Endothelial cell of umbilical vein (primary cell): Measurements from ENCODE around the gene USP35. TPM values are rescaled to one million over a fixed set of nuclear protein-coding genes. Genes with fewer than 3 reads are reported as not detected.
A peak's percentile ranks its signal among the peaks of the same experiment; 100 is the strongest.

Source experiments
- BruUV-seq: library from RNA; stranded (reverse); fragments of 400-500 nt; replicated peaks from 2 replicates; lab custom pipeline; 2021; lab: Mats Ljungman, UMichigan
- CTCF ChIA-PET: fragments of 300-600, 350-600 bp; sonication (Branson Sonifier 250); formaldehyde crosslinking; loops from one replicate; lab custom pipeline; 2021; ENCODE audit warnings: antibody characterized with exemption, inconsistent platforms; lab: Charles Lee
- POLR2A ChIA-PET: fragments of 300-600, 350-600 bp; sonication (Branson Sonifier 250); formaldehyde crosslinking; loops from one replicate; lab custom pipeline; 2021; ENCODE audit warnings: antibody characterized with exemption, inconsistent platforms; lab: Charles Lee
- DNase-seq: peaks from one replicate; pipeline ENCODE4 v3.0.0-alpha.2; 2011; ENCODE audit warnings: low read depth, low spot score
- FAIRE-seq: peaks from 2 replicates; lab custom pipeline; 2011; peaks lifted over from hg19 to GRCh38; lab: Jason Lieb, UNC
- H2AFZ ChIP-seq: 2 replicates; pipeline ENCODE4 v1.6.0; 2012; ENCODE audit warnings: low read depth, low read length, control low read depth, inconsistent platforms
- H3K27ac ChIP-seq: 2 replicates; pipeline ENCODE4 v1.5.1; 2011; ENCODE audit warnings: low read depth, mild to moderate bottlenecking, control low read depth, low read length, moderate library complexity; ENCODE audit not compliant: insufficient read depth
- H3K27me3 ChIP-seq, 2 experiments: 2 replicates each; pipeline versions ENCODE4 v1.6.0 to v1.6.1; 2011; ENCODE audit warnings: low read length in 2 of 2, mixed read lengths in 1 of 2; ENCODE audit not compliant: control insufficient read depth in 2 of 2, insufficient read depth in 2 of 2
- H3K36me3 ChIP-seq, 2 experiments: 2 replicates in 1 of 2; 3 replicates in 1 of 2; pipeline ENCODE4 v1.5.1; 2011; ENCODE audit warnings: low read length in 2 of 2, mild to moderate bottlenecking in 1 of 2, moderate library complexity in 1 of 2; ENCODE audit not compliant: control insufficient read depth in 2 of 2, insufficient read depth in 2 of 2; ENCODE audit errors: extremely low read depth in 1 of 2
- H3K4me1 ChIP-seq: 3 replicates; pipeline ENCODE4 v1.5.1; 2011; ENCODE audit warnings: mild to moderate bottlenecking, low read length; ENCODE audit not compliant: control insufficient read depth, insufficient read depth; ENCODE audit errors: extremely low read depth
- H3K4me2 ChIP-seq: 2 replicates; pipeline ENCODE4 v1.6.1; 2011; ENCODE audit warnings: low read length, control low read depth, mixed read lengths; ENCODE audit not compliant: insufficient read depth
- H3K4me3 ChIP-seq, 3 experiments: fragments of 200-600 bp in 1 of 3; sonication (generic), shearing (Covaris generic) in 1 of 3; replicated peaks in 1 of 3; 2 replicates each; pipeline ENCODE4 v1.5.1; 2011 to 2016; ENCODE audit warnings: control low read depth in 3 of 3, low read length in 3 of 3, mild to moderate bottlenecking in 2 of 3, inconsistent platforms in 1 of 3, low read depth in 1 of 3, moderate library complexity in 1 of 3; ENCODE audit not compliant: insufficient read depth in 1 of 3
- H3K79me2 ChIP-seq: 2 replicates; pipeline ENCODE4 v1.6.0; 2012; ENCODE audit warnings: low read length, inconsistent platforms; ENCODE audit not compliant: control insufficient read depth, insufficient read depth
- H3K9ac ChIP-seq: replicated peaks from 2 replicates; pipeline ENCODE3; 2011; ENCODE audit warnings: low read length, control low read depth; ENCODE audit not compliant: insufficient read depth; ENCODE audit errors: extremely low read depth
- H3K9me1 ChIP-seq: replicated peaks from 3 replicates; pipeline ENCODE4 v1.6.0; 2011; ENCODE audit warnings: mild to moderate bottlenecking, low read length; ENCODE audit not compliant: control insufficient read depth, insufficient read depth; ENCODE audit errors: extremely low read depth
- H3K9me3 ChIP-seq: replicated peaks from 2 replicates; pipeline ENCODE4 v1.5.1; 2012; ENCODE audit warnings: low read length, inconsistent platforms; ENCODE audit not compliant: control insufficient read depth, insufficient read depth
- H4K20me1 ChIP-seq: replicated peaks from 2 replicates; pipeline ENCODE3; 2011; ENCODE audit warnings: mild to moderate bottlenecking, low read length; ENCODE audit not compliant: control insufficient read depth, insufficient read depth; ENCODE audit errors: extremely low read depth
- CTCF ChIP-seq, 2 donors: IDR thresholded peaks; 1 replicate in 1 of 2; 2 replicates in 1 of 2; pipeline ENCODE4 v1.5.1; 2011; ENCODE audit warnings: low read length in 2 of 2, mild to moderate bottlenecking in 2 of 2, moderate library complexity in 2 of 2, control low read depth in 1 of 2, inconsistent platforms in 1 of 2, low read depth in 1 of 2; ENCODE audit not compliant: insufficient read depth in 1 of 2; ENCODE audit errors: extremely low read depth in 1 of 2
- EZH2 ChIP-seq: IDR thresholded peaks from 2 replicates; pipeline ENCODE4 v1.6.1; 2012; ENCODE audit warnings: borderline replicate concordance, low read depth, mild to moderate bottlenecking, moderate library complexity, low read length, inconsistent platforms; ENCODE audit not compliant: severe bottlenecking
- FOS ChIP-seq: IDR thresholded peaks from 2 replicates; pipeline ENCODE4 v1.6.1; 2011; ENCODE audit warnings: mild to moderate bottlenecking, low read length, moderate library complexity, borderline replicate concordance; ENCODE audit not compliant: insufficient read depth
- GATA2 ChIP-seq: IDR thresholded peaks from 2 replicates; pipeline ENCODE4 v1.7.0; 2011; ENCODE audit warnings: low read depth, mild to moderate bottlenecking, moderate library complexity, mixed read lengths, low read length; ENCODE audit not compliant: insufficient read length, insufficient read depth
- JUN ChIP-seq: IDR thresholded peaks from 2 replicates; pipeline ENCODE4 v1.6.1; 2011; ENCODE audit warnings: borderline replicate concordance, low read depth; ENCODE audit not compliant: insufficient read length, insufficient read depth
- MAX ChIP-seq: IDR thresholded peaks from 2 replicates; pipeline ENCODE4 v1.6.1; 2011; ENCODE audit not compliant: insufficient read depth, insufficient read length
- MYC ChIP-seq: IDR thresholded peaks from one replicate; pipeline ENCODE4 v1.6.1; 2011; ENCODE audit warnings: mild to moderate bottlenecking, low read depth, low read length
- POLR2A ChIP-seq: IDR thresholded peaks from 2 replicates; pipeline ENCODE4 v1.6.1; 2012; ENCODE audit warnings: low read depth, mild to moderate bottlenecking, control low read depth, low read length
- POLR2AphosphoS5 ChIP-seq: IDR thresholded peaks from 2 replicates; pipeline ENCODE4 v1.6.1; 2012; ENCODE audit warnings: low read depth, mild to moderate bottlenecking, control low read depth, low read length, moderate library complexity; ENCODE audit not compliant: insufficient read depth
- dilution Hi-C: fragments of 300-500 bp; cut with MboI; formaldehyde crosslinking; loops from one replicate; pipeline ENCODE4 v1.15.0; 2019; ENCODE audit warnings: low sequenced_read_pairs; ENCODE audit not compliant: extremely low pct_ligation_motif_present
- intact Hi-C: fragments of 100-400 bp; cut with micrococcal nuclease; formaldehyde crosslinking; loops from one replicate; pipeline ENCODE4 v1.10.0; 2022
- polyA plus RNA-seq, 4 experiments: library from polyadenylated mRNA; depleted of rRNA in 3 of 4; stranded (reverse) in 3 of 4; unstranded in 1 of 4; fragments of >200 nt; gene quantifications; 2 replicates each; pipeline versions ENCODE4 v1.2.1 to v1.2.3, GENCODE V29; 2011 to 2012; ENCODE audit warnings: missing spikeins in 1 of 4
- total RNA-seq: library from RNA; stranded (reverse); gene quantifications from 2 replicates; pipeline ENCODE4 v1.2.3, GENCODE V29; 2021

The USP35 gene
- total and polyA plus RNA-seq, 2 donors (not counting 3 experiments of a cell fraction or from before 2014, with no cell fraction given) = 8.9 to 12.4 TPM

GRCh38 chr11:78208257-78209165, 19.8 kb downstream of the USP35 start:
- peaks cover 0 to 20% of the 10 kb centered on the region in 2 experiments for H3K36me3 ChIP-seq
- no peaks in the 10 kb centered on the region for H3K79me2 ChIP-seq
- no peak overlapping the region for H2AFZ ChIP-seq
- no peaks in the 10 kb centered on the region for H3K4me1 ChIP-seq
- H3K27ac ChIP-seq = no peak overlapping the region
- H3K27me3 ChIP-seq = no peaks in the 10 kb centered on the region
- no peak for TF ChIP-seq JUN
- TF ChIP-seq MAX = no peak
- TF ChIP-seq POLR2A = no peak
- TF ChIP-seq POLR2AphosphoS5 = no peak
- no peak for TF ChIP-seq FOS
- no peak for TF ChIP-seq CTCF (IDR thresholded peaks at IDR 0.05; ENCODE audit: extremely low read depth in 1 of 2, insufficient read depth in 1 of 2, low read depth in 1 of 2, low read length in 2 of 2)
- no peak for TF ChIP-seq MYC
- no peak for TF ChIP-seq GATA2
- no peak for TF ChIP-seq EZH2
- H4K20me1 ChIP-seq = no peaks in the 10 kb centered on the region
- DNase-seq (no peak), FAIRE-seq (no peak)
- H3K9me1 ChIP-seq = no peaks in the 10 kb centered on the region
- POLR2A ChIA-PET = no interaction called here
- no peak overlapping the region for H3K9ac ChIP-seq
- H3K4me2 ChIP-seq = no peak overlapping the region
- H3K9me3 ChIP-seq = no peaks in the 10 kb centered on the region
- no peak overlapping the region for H3K4me3 ChIP-seq
- CTCF ChIA-PET = interaction anchor here (0.6 kb wide), 1 partner anchor 356 kb away, joined by 4 read pairs; no protein-coding TSS in a partner anchor
- BruUV-seq = TSS peak; percentile 7
- intact Hi-C loops (loop anchor here (5.0 kb wide), 1 partner anchor 71 kb away; the partner anchor contains the start of gene ALG8), dilution Hi-C loops (no loop called here)
